DMS 273 (cell line): ENCODE data around the gene OTOG.

ENCODE experiments used
- DNase-seq: peaks from one replicate; lab custom pipeline; 2025; ENCODE audit not compliant: unreplicated experiment; lab: John Stamatoyannopoulos, UW

The OTOG gene

GRCh38 chr11:17517186-17517585 lies 29.9 kb upstream of the OTOG start:
- DNase-seq: no peak

GRCh38 chr11:17518366-17518765 lies 28.7 kb upstream of the OTOG start:
- no peak for DNase-seq

GRCh38 chr11:17519061-17519885 lies 27.8 kb upstream of the OTOG start:
- no peak for DNase-seq

- DNase-seq: no peak
Observed at GRCh38 chr11:17521106-17521900, 25.8 kb upstream of the OTOG start.

GRCh38 chr11:17522655-17523054 lies 24.4 kb upstream of the OTOG start:
- no peak for DNase-seq

- no peak for DNase-seq
Observed at GRCh38 chr11:17524221-17524620, 22.8 kb upstream of the OTOG start.

- DNase-seq: no peak
Observed at GRCh38 chr11:17525570-17525969, 21.5 kb upstream of the OTOG start.

- no peak for DNase-seq
Observed at GRCh38 chr11:17526326-17526725, 20.7 kb upstream of the OTOG start.

- no peak for DNase-seq
Observed at GRCh38 chr11:17526931-17527627, 20.0 kb upstream of the OTOG start.

- DNase-seq: no peak
Observed at GRCh38 chr11:17527628-17527995, 19.4 kb upstream of the OTOG start.

GRCh38 chr11:17528181-17528691 lies 18.8 kb upstream of the OTOG start:
- DNase-seq: peak; percentile 62

GRCh38 chr11:17528906-17529843 lies 17.9 kb upstream of the OTOG start:
- peak; percentile 50 for DNase-seq

GRCh38 chr11:17529844-17530185 lies 17.2 kb upstream of the OTOG start:
- no peak for DNase-seq

- DNase-seq: no peak
Observed at GRCh38 chr11:17531071-17531600, 15.9 kb upstream of the OTOG start.

- DNase-seq: no peak
Observed at GRCh38 chr11:17531636-17532113, 15.4 kb upstream of the OTOG start.

- no peak for DNase-seq
Observed at GRCh38 chr11:17532784-17533183, 14.3 kb upstream of the OTOG start.

- DNase-seq: no peak
Observed at GRCh38 chr11:17533341-17533740, 13.7 kb upstream of the OTOG start.

- no peak for DNase-seq
Observed at GRCh38 chr11:17533778-17534415, 13.2 kb upstream of the OTOG start.

GRCh38 chr11:17535488-17535887 lies 11.6 kb upstream of the OTOG start:
- no peak for DNase-seq

GRCh38 chr11:17537261-17537660 lies 9.8 kb upstream of the OTOG start:
- no peak for DNase-seq
